Measurements from ENCODE around the gene SEC16A.

Gene SEC16A

GRCh38 chr9:136441681-136442245 is 41.1 kb downstream of the SEC16A start:
- no peak overlapping the region for H3K14ac ChIP-seq (ENCODE audit: low read length)
- no peak overlapping the region for H2BK15ac ChIP-seq (ENCODE audit: low read length)
- no peak overlapping the region for H4K91ac ChIP-seq (ENCODE audit: low read depth, low read length, poor library complexity)
- H3K36me3 ChIP-seq (replicated peaks in 1 of 2; ENCODE audit: control insufficient read depth in 2 of 2, insufficient read depth in 2 of 2, low read length in 2 of 2), result peaks cover 44 to 82% of the 10 kb centered on the region in 2 donors
- H3K23ac ChIP-seq (ENCODE audit: low read depth, low read length, poor library complexity), result no peak overlapping the region
- no peak overlapping the region for H3K4ac ChIP-seq (ENCODE audit: low read length)
- H2AK5ac ChIP-seq (ENCODE audit: low read depth, low read length), result no peak overlapping the region
- no peaks in the 10 kb centered on the region for H3K27me3 ChIP-seq (ENCODE audit: control insufficient read depth in 3 of 3, insufficient read depth in 3 of 3, low read depth in 1 of 3, low read length in 3 of 3)
- WGBS, 2 donors (ENCODE audit: extremely low coverage in 2 of 2, insufficient read length in 2 of 2, insufficient replicate concordance in 1 of 2), result no CpG with 5 or more reads among the region's 17 CpGs
- H3K4me1 ChIP-seq (ENCODE audit: control insufficient read depth in 2 of 2, insufficient read depth in 1 of 2, low read depth in 1 of 2, low read length in 2 of 2), result peaks cover 8 to 17% of the 10 kb centered on the region in 2 donors
- no peak overlapping the region for H3K18ac ChIP-seq (ENCODE audit: low read length)
- no peak overlapping the region for H3K4me2 ChIP-seq (ENCODE audit: insufficient read depth, low read length, poor library complexity, severe bottlenecking)
- H2BK12ac ChIP-seq (ENCODE audit: low read length), result no peak overlapping the region
- no peak overlapping the region for H3K4me3 ChIP-seq (ENCODE audit: low read length in 2 of 2)
- H2BK5ac ChIP-seq (ENCODE audit: low read length), result no peak overlapping the region
- H3K9me3 ChIP-seq (replicated peaks in 1 of 2; ENCODE audit: control insufficient read depth in 2 of 2, insufficient read depth in 1 of 2, low read depth in 1 of 2, low read length in 2 of 2), result no peaks in the 10 kb centered on the region
- H2BK120ac ChIP-seq (ENCODE audit: low read depth, low read length), result no peak overlapping the region
- no peak overlapping the region for H3K27ac ChIP-seq (replicated peaks; ENCODE audit: low read length)
- no peak overlapping the region for H2AFZ ChIP-seq (ENCODE audit: low read length)
- H3K9ac ChIP-seq (ENCODE audit: low read depth, low read length, poor library complexity), result no peak overlapping the region
- DNase-seq (ENCODE audit: low spot score), result no peak
- peaks cover 17% of the 10 kb centered on the region for H3K79me1 ChIP-seq (ENCODE audit: low read depth, low read length)
- no peak overlapping the region for H4K8ac ChIP-seq (ENCODE audit: low read depth, low read length)

GRCh38 chr9:136441191-136441680 is 41.6 kb downstream of the SEC16A start:
- H3K23ac ChIP-seq (ENCODE audit: low read depth, low read length, poor library complexity), result no peak overlapping the region
- WGBS, 2 donors (ENCODE audit: extremely low coverage in 2 of 2, insufficient read length in 2 of 2, insufficient replicate concordance in 1 of 2), result no CpG with 5 or more reads among the region's 15 CpGs
- H3K18ac ChIP-seq (ENCODE audit: low read length), result no peak overlapping the region
- no peak overlapping the region for H4K8ac ChIP-seq (ENCODE audit: low read depth, low read length)
- DNase-seq (ENCODE audit: low spot score), result no peak
- H3K79me1 ChIP-seq (ENCODE audit: low read depth, low read length), result peaks cover 18% of the 10 kb centered on the region
- H3K4me2 ChIP-seq (ENCODE audit: insufficient read depth, low read length, poor library complexity, severe bottlenecking), result no peak overlapping the region
- H2BK12ac ChIP-seq (ENCODE audit: low read length), result no peak overlapping the region
- H3K27ac ChIP-seq (replicated peaks; ENCODE audit: low read length), result no peak overlapping the region
- H2BK120ac ChIP-seq (ENCODE audit: low read depth, low read length), result no peak overlapping the region
- peaks cover 8 to 17% of the 10 kb centered on the region in 2 donors for H3K4me1 ChIP-seq (ENCODE audit: control insufficient read depth in 2 of 2, insufficient read depth in 1 of 2, low read depth in 1 of 2, low read length in 2 of 2)
- peaks cover 41 to 82% of the 10 kb centered on the region in 2 donors for H3K36me3 ChIP-seq (replicated peaks in 1 of 2; ENCODE audit: control insufficient read depth in 2 of 2, insufficient read depth in 2 of 2, low read length in 2 of 2)
- no peak overlapping the region for H2AFZ ChIP-seq (ENCODE audit: low read length)
- H2BK15ac ChIP-seq (ENCODE audit: low read length), result no peak overlapping the region
- no peak overlapping the region for H3K4me3 ChIP-seq (ENCODE audit: low read length in 2 of 2)
- no peak overlapping the region for H3K9ac ChIP-seq (ENCODE audit: low read depth, low read length, poor library complexity)
- H2AK5ac ChIP-seq (ENCODE audit: low read depth, low read length), result no peak overlapping the region
- no peak overlapping the region for H3K4ac ChIP-seq (ENCODE audit: low read length)
- no peaks in the 10 kb centered on the region for H3K27me3 ChIP-seq (ENCODE audit: control insufficient read depth in 3 of 3, insufficient read depth in 3 of 3, low read depth in 1 of 3, low read length in 3 of 3)
- no peak overlapping the region for H3K14ac ChIP-seq (ENCODE audit: low read length)
- no peaks in the 10 kb centered on the region for H3K9me3 ChIP-seq (replicated peaks in 1 of 2; ENCODE audit: control insufficient read depth in 2 of 2, insufficient read depth in 1 of 2, low read depth in 1 of 2, low read length in 2 of 2)
- no peak overlapping the region for H4K91ac ChIP-seq (ENCODE audit: low read depth, low read length, poor library complexity)
- H2BK5ac ChIP-seq (ENCODE audit: low read length), result no peak overlapping the region

- no peak within 1 kb of the TSS for H3K4ac ChIP-seq (ENCODE audit: low read length)
- H3K4me1 ChIP-seq (ENCODE audit: control insufficient read depth in 2 of 2, insufficient read depth in 1 of 2, low read depth in 1 of 2, low read length in 2 of 2), result peaks cover 8 to 17% of the 10 kb centered on the region in 2 donors
- WGBS, 2 donors (ENCODE audit: extremely low coverage in 2 of 2, insufficient read length in 2 of 2, insufficient replicate concordance in 1 of 2), result no CpG with 5 or more reads among the region's 90 CpGs
- peak within 1 kb of the TSS; percentile 96 for H3K23ac ChIP-seq (ENCODE audit: low read depth, low read length, poor library complexity)
- no peak within 1 kb of the TSS for H2BK15ac ChIP-seq (ENCODE audit: low read length)
- H3K14ac ChIP-seq (ENCODE audit: low read length), result peak within 1 kb of the TSS; percentile 89
- H3K9me3 ChIP-seq (replicated peaks in 1 of 2; ENCODE audit: control insufficient read depth in 2 of 2, insufficient read depth in 1 of 2, low read depth in 1 of 2, low read length in 2 of 2), result no peaks in the 10 kb centered on the region
- DNase-seq (ENCODE audit: low spot score), result peak; percentile 81
- peaks cover 34 to 80% of the 10 kb centered on the region in 2 donors for H3K36me3 ChIP-seq (replicated peaks in 1 of 2; ENCODE audit: control insufficient read depth in 2 of 2, insufficient read depth in 2 of 2, low read length in 2 of 2)
- no peak within 1 kb of the TSS for H2BK12ac ChIP-seq (ENCODE audit: low read length)
- peak within 1 kb of the TSS; percentile 96 for H3K18ac ChIP-seq (ENCODE audit: low read length)
- peak within 1 kb of the TSS; percentile 92 for H3K9ac ChIP-seq (ENCODE audit: low read depth, low read length, poor library complexity)
- H4K8ac ChIP-seq (ENCODE audit: low read depth, low read length), result no peak within 1 kb of the TSS
- H2BK5ac ChIP-seq (ENCODE audit: low read length), result peak within 1 kb of the TSS; percentile 90
- no peak within 1 kb of the TSS for H4K91ac ChIP-seq (ENCODE audit: low read depth, low read length, poor library complexity)
- peak within 1 kb of the TSS; percentile 87 to 96 for H3K4me3 ChIP-seq (ENCODE audit: low read length in 2 of 2)
- peak within 1 kb of the TSS; percentile 47 for H2AK5ac ChIP-seq (ENCODE audit: low read depth, low read length)
- peaks cover 18% of the 10 kb centered on the region for H3K79me1 ChIP-seq (ENCODE audit: low read depth, low read length)
- H2AFZ ChIP-seq (ENCODE audit: low read length), result peak within 1 kb of the TSS; percentile 97
- no peaks in the 10 kb centered on the region for H3K27me3 ChIP-seq (ENCODE audit: control insufficient read depth in 3 of 3, insufficient read depth in 3 of 3, low read depth in 1 of 3, low read length in 3 of 3)
- H3K4me2 ChIP-seq (ENCODE audit: insufficient read depth, low read length, poor library complexity, severe bottlenecking), result peak within 1 kb of the TSS; percentile 95
- H2BK120ac ChIP-seq (ENCODE audit: low read depth, low read length), result no peak within 1 kb of the TSS
- H3K27ac ChIP-seq (replicated peaks; ENCODE audit: low read length), result no peak within 1 kb of the TSS
Measured at GRCh38 chr9:136439481-136440408, 43.1 kb downstream of the SEC16A start, which contains the start of gene INPP5E. TSS of gene INPP5E (minus strand) at chr9:136439845. CDS start at chr9:136439419, 426 bp downstream.
